ENCODE measurements around the gene CAST. TPM values are rescaled to one million over a fixed set of nuclear protein-coding genes. Genes with fewer than 3 reads are reported as not detected.
"Not testable (repeated sequence)": the region's sequence is repeated elsewhere in the genome, so short reads cannot be mapped to it uniquely, and the experiment has no call there.

The CAST gene
- polyA plus RNA-seq, 2 donors = 205 to 245 TPM

DNA sequence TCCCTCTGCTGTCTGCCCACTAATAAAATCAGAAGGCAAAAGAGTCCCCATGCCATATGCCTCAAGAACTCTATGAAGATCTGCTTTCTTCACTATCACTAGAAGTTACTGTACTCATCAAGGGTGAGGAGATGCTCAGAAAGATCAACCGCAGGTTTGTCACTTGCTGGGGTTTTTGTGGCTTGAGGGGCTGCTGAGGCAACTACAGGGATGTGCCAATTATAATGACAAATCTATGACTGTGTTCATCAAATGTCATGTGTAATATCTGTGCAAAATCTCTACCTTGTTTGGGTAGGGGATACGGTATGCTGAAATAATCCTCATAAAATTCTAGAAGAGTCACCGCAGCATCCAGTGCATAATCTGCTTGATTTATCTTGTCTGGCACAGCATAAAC, 132.6 kb downstream of the CAST start:
- H3K27me3 ChIP-seq (ENCODE audit: control insufficient read depth in 1 of 2, insufficient read depth in 2 of 2, low read length in 2 of 2) = no peaks in the 10 kb centered on the region
- no peak overlapping the region for H3K4me3 ChIP-seq (ENCODE audit: low read depth in 1 of 2, low read length in 2 of 2)
- H3K4me1 ChIP-seq (ENCODE audit: control insufficient read depth in 2 of 2, insufficient read depth in 2 of 2, low read length in 1 of 2) = no peaks in the 10 kb centered on the region
- H3K27ac ChIP-seq (ENCODE audit: low read depth in 2 of 2, low read length in 1 of 2) = no peak overlapping the region
- peaks cover 0 to 16% of the 10 kb centered on the region in 2 donors for H3K36me3 ChIP-seq (ENCODE audit: control insufficient read depth in 2 of 2, insufficient read depth in 2 of 2, low read length in 1 of 2)
- no peaks in the 10 kb centered on the region for H3K9me3 ChIP-seq (ENCODE audit: control insufficient read depth in 2 of 2, insufficient read depth in 1 of 2, low read depth in 1 of 2, low read length in 1 of 2)
- WGBS, 2 donors = 87 to 90% methylated on average over 3 of the region's 3 CpGs

DNA sequence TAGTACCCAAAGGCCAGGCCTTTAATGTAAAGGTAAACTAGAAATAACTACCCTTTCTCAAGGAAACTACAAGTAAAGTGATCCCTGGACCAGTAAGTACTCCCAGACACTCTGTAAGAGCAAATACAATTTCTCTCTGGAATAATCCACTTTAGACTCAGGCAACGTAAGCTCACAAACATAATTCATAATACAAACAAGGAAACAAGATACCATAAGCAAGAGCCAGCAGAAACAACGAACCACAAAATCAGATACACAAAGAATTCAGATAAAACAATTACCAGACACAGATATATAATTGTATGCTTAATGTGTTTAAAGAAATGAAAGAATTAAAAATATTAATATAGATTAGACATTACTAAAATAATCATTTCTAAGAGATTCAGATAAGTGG, 133.4 kb downstream of the CAST start:
- H3K36me3 ChIP-seq (ENCODE audit: control insufficient read depth in 2 of 2, insufficient read depth in 2 of 2, low read length in 1 of 2) = peaks cover 0 to 19% of the 10 kb centered on the region in 2 donors

DNA sequence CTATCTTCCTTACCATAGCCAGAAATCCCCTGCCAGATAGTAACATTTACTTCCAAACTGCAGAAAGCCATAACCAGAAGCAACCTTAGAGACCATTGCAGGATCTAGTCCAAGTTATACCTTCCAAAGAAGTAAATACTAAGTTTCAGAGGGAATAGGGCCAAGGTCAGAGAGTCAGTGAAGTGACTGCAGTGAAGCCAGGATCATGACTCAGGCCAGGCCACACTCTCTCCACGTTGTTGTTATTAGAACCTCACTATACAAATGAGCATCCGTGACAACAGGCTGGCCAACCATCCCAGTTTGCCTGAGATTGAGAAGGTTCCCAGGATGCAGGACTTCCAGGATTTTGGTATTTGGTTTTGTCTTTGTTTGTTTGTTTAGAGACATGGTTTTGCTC, 134.3 kb downstream of the CAST start:
- no peak overlapping the region for H3K27ac ChIP-seq (ENCODE audit: low read depth in 2 of 2, low read length in 1 of 2)
- H3K4me3 ChIP-seq (ENCODE audit: low read depth in 1 of 2, low read length in 2 of 2) = no peak overlapping the region
- peaks cover 0 to 20% of the 10 kb centered on the region in 2 donors for H3K36me3 ChIP-seq (ENCODE audit: control insufficient read depth in 2 of 2, insufficient read depth in 2 of 2, low read length in 1 of 2)
- no peaks in the 10 kb centered on the region for H3K9me3 ChIP-seq (ENCODE audit: control insufficient read depth in 2 of 2, insufficient read depth in 1 of 2, low read depth in 1 of 2, low read length in 1 of 2)
- H3K27me3 ChIP-seq (ENCODE audit: control insufficient read depth in 1 of 2, insufficient read depth in 2 of 2, low read length in 2 of 2) = no peaks in the 10 kb centered on the region
- no peaks in the 10 kb centered on the region for H3K4me1 ChIP-seq (ENCODE audit: control insufficient read depth in 2 of 2, insufficient read depth in 2 of 2, low read length in 1 of 2)
- WGBS, 2 donors = 84 to 93% methylated on average over 2 of the region's 2 CpGs

More for the DNA sequence above, 133.4 kb downstream of the CAST start:
- 91 to 95% methylated on average over 2 of the region's 2 CpGs for WGBS, 2 donors
- Histone ChIP-seq H3K27ac (ENCODE audit: low read depth in 2 of 2, low read length in 1 of 2) (no peak overlapping the region), H3K4me1 (ENCODE audit: control insufficient read depth in 2 of 2, insufficient read depth in 2 of 2, low read length in 1 of 2) (no peaks in the 10 kb centered on the region), H3K9me3 (ENCODE audit: control insufficient read depth in 2 of 2, insufficient read depth in 1 of 2, low read depth in 1 of 2, low read length in 1 of 2) (no peaks in the 10 kb centered on the region), H3K4me3 (ENCODE audit: low read depth in 1 of 2, low read length in 2 of 2) (no peak overlapping the region), H3K27me3 (ENCODE audit: control insufficient read depth in 1 of 2, insufficient read depth in 2 of 2, low read length in 2 of 2) (no peaks in the 10 kb centered on the region)

DNA sequence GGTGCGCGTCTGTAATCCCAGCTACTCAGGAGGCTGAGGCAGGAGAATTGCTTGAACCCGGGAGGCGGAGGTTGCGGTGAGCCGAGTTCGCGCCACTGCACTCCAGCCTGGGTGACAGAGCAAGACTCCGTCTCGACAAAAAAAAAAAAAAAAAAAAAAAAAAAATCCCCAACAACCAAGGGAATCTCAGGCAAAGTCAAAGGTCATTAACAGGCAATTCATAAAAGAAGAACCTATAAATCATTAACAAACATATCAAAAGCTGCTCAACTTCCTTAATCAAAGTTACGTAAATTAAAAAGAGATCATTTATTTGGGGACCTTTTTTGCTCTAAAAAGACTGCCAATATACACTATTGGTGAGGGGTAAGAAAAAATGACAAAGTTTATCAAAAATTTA, 139.5 kb downstream of the CAST start:
- not testable (repeated sequence) for H3K4me3 ChIP-seq (ENCODE audit: low read depth in 1 of 2, low read length in 2 of 2); H3K27ac ChIP-seq (ENCODE audit: low read depth in 2 of 2, low read length in 1 of 2); H3K9me3 ChIP-seq (ENCODE audit: control insufficient read depth in 2 of 2, insufficient read depth in 1 of 2, low read depth in 1 of 2, low read length in 1 of 2); H3K27me3 ChIP-seq (ENCODE audit: control insufficient read depth in 1 of 2, insufficient read depth in 2 of 2, low read length in 2 of 2); H3K4me1 ChIP-seq (ENCODE audit: control insufficient read depth in 2 of 2, insufficient read depth in 2 of 2, low read length in 1 of 2)
- 84 to 89% methylated on average over 11 of the region's 11 CpGs for WGBS, 2 donors
- peaks cover 0 to 13% of the 10 kb centered on the region in 2 donors for H3K36me3 ChIP-seq (ENCODE audit: control insufficient read depth in 2 of 2, insufficient read depth in 2 of 2, low read length in 1 of 2)

DNA sequence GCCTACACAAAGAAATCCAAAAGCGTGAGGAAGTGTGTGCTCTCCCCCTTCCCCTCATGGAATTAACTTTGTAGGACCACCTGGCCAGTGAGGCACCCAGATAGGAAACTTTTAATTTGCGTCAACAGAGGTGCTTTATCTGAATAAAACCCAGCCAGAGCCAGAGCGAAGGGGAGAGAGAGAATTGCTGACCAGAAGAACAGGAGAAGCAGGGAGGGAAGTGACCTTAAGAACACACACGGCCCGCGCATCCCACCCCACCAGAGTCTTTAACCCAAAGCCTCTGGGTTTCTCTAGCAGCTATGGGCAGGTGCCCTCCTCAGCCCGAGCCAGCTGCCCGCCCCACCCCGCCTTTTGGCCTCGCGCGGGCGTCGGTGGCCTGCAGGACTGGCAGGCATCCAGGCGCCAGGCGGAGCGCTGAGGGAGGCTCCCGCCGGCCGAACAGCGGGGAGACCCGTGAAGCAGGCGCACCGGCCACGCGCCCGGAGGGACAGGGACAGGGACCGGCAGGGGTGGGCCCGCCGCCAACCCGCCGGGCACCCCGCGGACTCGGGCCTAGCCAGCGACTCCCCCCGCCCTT, 145.0 kb downstream of the CAST start:
- H3K36me3 ChIP-seq (ENCODE audit: control insufficient read depth in 2 of 2, insufficient read depth in 2 of 2, low read length in 1 of 2) = peaks cover 0 to 4% of the 10 kb centered on the region in 2 donors
- peak overlapping the region; percentile 95 to 99 for H3K27ac ChIP-seq (ENCODE audit: low read depth in 2 of 2, low read length in 1 of 2)
- H3K27me3 ChIP-seq (ENCODE audit: control insufficient read depth in 1 of 2, insufficient read depth in 2 of 2, low read length in 2 of 2) = no peaks in the 10 kb centered on the region
- peaks cover 0 to 3% of the 10 kb centered on the region in 2 donors for H3K4me1 ChIP-seq (ENCODE audit: control insufficient read depth in 2 of 2, insufficient read depth in 2 of 2, low read length in 1 of 2)
- H3K9me3 ChIP-seq (ENCODE audit: control insufficient read depth in 2 of 2, insufficient read depth in 1 of 2, low read depth in 1 of 2, low read length in 1 of 2) = no peaks in the 10 kb centered on the region
- 1% methylated on average over 29 to 37 of the region's 37 CpGs for WGBS, 2 donors
- H3K4me3 ChIP-seq (ENCODE audit: low read depth in 1 of 2, low read length in 2 of 2) = peak overlapping the region; percentile 86 to 93

DNA sequence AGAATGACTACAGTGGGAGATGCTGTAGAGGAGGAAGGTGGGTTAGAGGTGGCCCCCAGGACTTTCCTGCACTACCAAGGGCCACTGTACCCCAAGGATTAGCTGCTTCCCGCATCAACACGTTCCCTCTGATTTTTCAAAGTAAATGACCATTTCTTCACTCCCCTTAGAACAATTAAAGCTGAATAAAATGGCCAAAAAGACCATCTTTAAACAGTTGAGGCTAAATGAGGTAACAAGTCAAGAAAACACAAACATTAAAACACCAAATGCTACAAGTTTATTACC, 146.3 kb downstream of the CAST start:
- peak overlapping the region; percentile 86 to 93 for H3K4me3 ChIP-seq (ENCODE audit: low read depth in 1 of 2, low read length in 2 of 2)
- no peaks in the 10 kb centered on the region for H3K9me3 ChIP-seq (ENCODE audit: control insufficient read depth in 2 of 2, insufficient read depth in 1 of 2, low read depth in 1 of 2, low read length in 1 of 2)
- WGBS, 2 donors = 12 to 26% methylated on average over 2 of the region's 2 CpGs
- H3K27me3 ChIP-seq (ENCODE audit: control insufficient read depth in 1 of 2, insufficient read depth in 2 of 2, low read length in 2 of 2) = no peaks in the 10 kb centered on the region
- peaks cover 0 to 3% of the 10 kb centered on the region in 2 donors for H3K4me1 ChIP-seq (ENCODE audit: control insufficient read depth in 2 of 2, insufficient read depth in 2 of 2, low read length in 1 of 2)
- H3K36me3 ChIP-seq (ENCODE audit: control insufficient read depth in 2 of 2, insufficient read depth in 2 of 2, low read length in 1 of 2) = peaks cover 0 to 2% of the 10 kb centered on the region in 2 donors
- H3K27ac ChIP-seq (ENCODE audit: low read depth in 2 of 2, low read length in 1 of 2) = peak overlapping the region; percentile 95 to 99

DNA sequence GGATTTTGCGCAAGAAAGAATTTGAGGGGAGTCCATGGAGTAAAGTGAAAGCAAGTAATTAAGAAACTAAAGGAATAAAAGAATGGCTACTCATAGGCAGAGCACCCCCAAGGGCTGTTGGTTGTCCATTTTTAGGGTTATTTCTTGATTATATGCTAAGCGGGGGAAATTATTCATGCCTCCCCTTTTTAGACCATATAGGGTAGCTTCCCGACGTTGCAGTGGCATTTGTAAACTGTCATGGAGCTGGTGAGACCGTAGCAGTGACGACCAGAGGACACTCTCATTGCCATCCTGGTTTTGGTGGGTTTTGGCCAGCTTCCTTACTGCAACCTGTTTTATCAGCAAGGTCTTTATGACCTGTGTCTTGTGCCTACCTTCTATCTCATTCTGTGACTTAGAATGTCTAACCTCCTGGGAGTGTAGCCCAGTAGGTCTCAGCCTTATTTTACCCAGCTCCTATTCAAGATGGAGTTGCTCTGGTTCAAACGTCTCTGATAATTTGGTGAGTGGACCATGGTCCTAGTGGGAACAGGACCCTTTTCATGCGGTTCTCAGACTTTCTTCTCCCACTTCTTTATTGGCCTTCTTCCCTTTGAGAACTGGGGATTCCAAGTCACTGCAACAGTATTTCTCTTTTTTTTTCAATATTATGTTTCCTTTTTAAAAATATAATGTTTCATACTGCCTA, 146.8 kb downstream of the CAST start:
- H3K4me3 ChIP-seq (ENCODE audit: low read depth in 1 of 2, low read length in 2 of 2) = no peak overlapping the region
- H3K9me3 ChIP-seq (ENCODE audit: control insufficient read depth in 2 of 2, insufficient read depth in 1 of 2, low read depth in 1 of 2, low read length in 1 of 2) = no peaks in the 10 kb centered on the region
- no peaks in the 10 kb centered on the region for H3K27me3 ChIP-seq (ENCODE audit: control insufficient read depth in 1 of 2, insufficient read depth in 2 of 2, low read length in 2 of 2)
- H3K36me3 ChIP-seq (ENCODE audit: control insufficient read depth in 2 of 2, insufficient read depth in 2 of 2, low read length in 1 of 2) = no peaks in the 10 kb centered on the region
- WGBS, 2 donors = 91 to 92% methylated on average over 8 of the region's 8 CpGs
- H3K4me1 ChIP-seq (ENCODE audit: control insufficient read depth in 2 of 2, insufficient read depth in 2 of 2, low read length in 1 of 2) = peaks cover 0 to 3% of the 10 kb centered on the region in 2 donors
- peak overlapping the region in 1 of 2 donors; percentile 99 for H3K27ac ChIP-seq (ENCODE audit: low read depth in 2 of 2, low read length in 1 of 2)

DNA sequence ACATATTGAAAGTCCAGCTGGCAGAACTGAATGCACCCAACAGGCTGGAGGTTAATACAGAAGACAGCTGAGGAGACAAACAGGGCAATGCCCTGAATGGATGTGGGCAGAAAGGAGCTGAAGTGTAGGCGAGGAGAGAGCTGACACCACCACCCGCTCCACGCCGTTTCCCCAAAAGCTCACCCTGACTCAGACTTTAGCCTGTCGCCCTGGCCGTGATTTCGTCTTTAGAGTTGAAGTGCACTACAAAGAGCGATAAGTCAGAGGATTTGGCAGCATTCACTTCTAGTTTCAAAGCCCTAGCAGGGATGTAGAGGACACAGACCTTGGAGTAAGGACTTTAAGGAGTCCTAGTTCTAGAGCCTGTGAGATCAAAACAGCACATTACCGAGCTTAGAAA, 147.7 kb downstream of the CAST start:
- 90 to 94% methylated on average over 9 of the region's 9 CpGs for WGBS, 2 donors
- Histone ChIP-seq H3K36me3 (ENCODE audit: control insufficient read depth in 2 of 2, insufficient read depth in 2 of 2, low read length in 1 of 2) (no peaks in the 10 kb centered on the region), H3K27me3 (ENCODE audit: control insufficient read depth in 1 of 2, insufficient read depth in 2 of 2, low read length in 2 of 2) (no peaks in the 10 kb centered on the region), H3K9me3 (ENCODE audit: control insufficient read depth in 2 of 2, insufficient read depth in 1 of 2, low read depth in 1 of 2, low read length in 1 of 2) (no peaks in the 10 kb centered on the region), H3K27ac (ENCODE audit: low read depth in 2 of 2, low read length in 1 of 2) (no peak overlapping the region), H3K4me1 (ENCODE audit: control insufficient read depth in 2 of 2, insufficient read depth in 2 of 2, low read length in 1 of 2) (peaks cover 0 to 3% of the 10 kb centered on the region in 2 donors), H3K4me3 (ENCODE audit: low read depth in 1 of 2, low read length in 2 of 2) (no peak overlapping the region)

DNA sequence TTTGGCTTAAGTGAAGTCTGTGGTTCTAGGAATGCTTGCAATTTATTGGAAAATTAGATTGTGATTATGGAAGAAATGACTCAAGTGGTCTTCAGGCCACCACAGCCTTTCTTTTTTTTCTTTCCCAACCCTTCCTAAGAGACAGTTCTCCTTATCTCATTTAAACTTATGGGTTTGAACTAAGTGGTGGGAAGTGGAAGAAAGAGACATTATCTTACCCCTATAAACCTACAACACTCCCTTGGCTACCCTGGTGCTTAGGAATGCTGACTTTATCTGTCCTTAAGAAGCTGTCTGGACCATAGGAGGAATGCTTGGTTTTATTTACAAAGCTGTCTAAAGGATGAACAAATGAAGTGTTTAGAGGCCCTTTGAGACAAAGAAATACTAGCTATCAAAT, 150.7 kb downstream of the CAST start:
- H3K4me1 ChIP-seq (ENCODE audit: control insufficient read depth in 2 of 2, insufficient read depth in 2 of 2, low read length in 1 of 2) = no peaks in the 10 kb centered on the region
- no peak overlapping the region for H3K27ac ChIP-seq (ENCODE audit: low read depth in 2 of 2, low read length in 1 of 2)
- no peaks in the 10 kb centered on the region for H3K9me3 ChIP-seq (ENCODE audit: control insufficient read depth in 2 of 2, insufficient read depth in 1 of 2, low read depth in 1 of 2, low read length in 1 of 2)
- no peak overlapping the region for H3K4me3 ChIP-seq (ENCODE audit: low read depth in 1 of 2, low read length in 2 of 2)
- no peaks in the 10 kb centered on the region for H3K36me3 ChIP-seq (ENCODE audit: control insufficient read depth in 2 of 2, insufficient read depth in 2 of 2, low read length in 1 of 2)
- H3K27me3 ChIP-seq (ENCODE audit: control insufficient read depth in 1 of 2, insufficient read depth in 2 of 2, low read length in 2 of 2) = no peaks in the 10 kb centered on the region

DNA sequence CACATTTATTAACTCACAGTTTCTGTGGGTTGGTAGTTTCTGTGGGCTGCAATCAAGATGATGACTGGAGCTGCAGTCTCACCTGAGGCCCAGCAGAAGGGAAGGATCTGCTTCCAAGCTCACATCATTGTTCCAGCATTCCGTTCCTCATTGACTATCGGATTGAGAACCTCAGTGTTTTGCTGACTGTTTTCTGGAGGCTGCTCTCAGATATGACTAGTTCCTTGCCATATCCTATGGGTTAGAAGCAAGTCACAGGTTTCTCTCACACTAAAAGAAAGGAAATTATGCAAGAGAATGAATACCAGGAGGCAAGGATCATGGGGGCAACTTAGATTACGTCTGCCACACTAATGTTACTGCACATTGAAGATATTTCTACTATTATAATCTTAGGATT, 151.9 kb downstream of the CAST start:
- Histone ChIP-seq H3K27ac (ENCODE audit: low read depth in 2 of 2, low read length in 1 of 2) (no peak overlapping the region), H3K27me3 (ENCODE audit: control insufficient read depth in 1 of 2, insufficient read depth in 2 of 2, low read length in 2 of 2) (no peaks in the 10 kb centered on the region), H3K4me3 (ENCODE audit: low read depth in 1 of 2, low read length in 2 of 2) (no peak overlapping the region), H3K9me3 (ENCODE audit: control insufficient read depth in 2 of 2, insufficient read depth in 1 of 2, low read depth in 1 of 2, low read length in 1 of 2) (no peaks in the 10 kb centered on the region), H3K4me1 (ENCODE audit: control insufficient read depth in 2 of 2, insufficient read depth in 2 of 2, low read length in 1 of 2) (no peaks in the 10 kb centered on the region), H3K36me3 (ENCODE audit: control insufficient read depth in 2 of 2, insufficient read depth in 2 of 2, low read length in 1 of 2) (no peaks in the 10 kb centered on the region)
- 92 to 94% methylated on average over 3 of the region's 3 CpGs for WGBS, 2 donors

All from esophagus (tissue), 2 donors.